Peyer's patch (tissue), 4 donors: ENCODE results near the gene AGBL3. TPM values are rescaled to one million over a fixed set of nuclear protein-coding genes. Genes with fewer than 3 reads are reported as not detected.
"Not testable (repeated sequence)": the region's sequence is repeated elsewhere in the genome, so short reads cannot be mapped to it uniquely, and the experiment has no call there.

Experiments used
- DNase-seq, 3 donors: peaks; one replicate each; pipeline ENCODE4 v3.0.0-alpha.2; 2017 to 2019
- H3K27ac ChIP-seq, 4 donors: fragments of 200-600 bp; sonication (generic); one replicate each; pipeline ENCODE4 v1.5.1; 2016 to 2019
- H3K27me3 ChIP-seq, 2 donors: fragments of 200-600 bp; sonication (generic); one replicate each; pipeline ENCODE4 v1.5.1; 2019
- H3K36me3 ChIP-seq, 3 donors: fragments of 200-600 bp; sonication (generic); one replicate each; pipeline ENCODE4 v1.5.1; 2016 to 2019
- H3K4me1 ChIP-seq, 4 donors: fragments of 200-600 bp; sonication (generic); one replicate each; pipeline ENCODE4 v1.5.1; 2016 to 2019
- H3K4me3 ChIP-seq, 4 donors: fragments of 200-600 bp; sonication (generic); 1 replicate in 3 of 4; 2 replicates in 1 of 4; pipeline ENCODE4 v1.5.1; 2016 to 2019; ENCODE audit warnings: mild to moderate bottlenecking in 1 of 4
- H3K9me3 ChIP-seq, 4 donors: fragments of 200-600 bp; sonication (generic); one replicate each; pipeline ENCODE4 v1.5.1; 2016 to 2019; ENCODE audit warnings: mild to moderate bottlenecking in 1 of 4
- POLR2A ChIP-seq, 2 donors: fragments of 450-650 bp; IDR thresholded peaks; one replicate each; pipeline ENCODE4 v1.5.1; 2017; ENCODE audit warnings: antibody characterized with exemption in 2 of 2, mild to moderate bottlenecking in 2 of 2, moderate library complexity in 2 of 2
- total RNA-seq, 4 donors: library from RNA; depleted of rRNA; stranded (reverse); fragments of >200 nt; gene quantifications; one replicate each; pipeline ENCODE4 v1.1.0, GENCODE V29; 2016
- TF ChIP-seq, protein P1 (sequence below), 6 experiments: fragments of 450-650 bp in 4 of 6; fragments of 200-600 bp in 2 of 6; sonication (generic) in 1 of 6; IDR thresholded peaks; one replicate each; pipeline ENCODE4 v1.5.1; 2017 to 2019; ENCODE audit warnings: antibody characterized with exemption in 6 of 6, mild to moderate bottlenecking in 3 of 6, moderate library complexity in 1 of 6

AGBL3 gene
- total RNA-seq, 4 donors from 2014 or later = 0.38 to 8.4 (median 4.3) TPM

DNA sequence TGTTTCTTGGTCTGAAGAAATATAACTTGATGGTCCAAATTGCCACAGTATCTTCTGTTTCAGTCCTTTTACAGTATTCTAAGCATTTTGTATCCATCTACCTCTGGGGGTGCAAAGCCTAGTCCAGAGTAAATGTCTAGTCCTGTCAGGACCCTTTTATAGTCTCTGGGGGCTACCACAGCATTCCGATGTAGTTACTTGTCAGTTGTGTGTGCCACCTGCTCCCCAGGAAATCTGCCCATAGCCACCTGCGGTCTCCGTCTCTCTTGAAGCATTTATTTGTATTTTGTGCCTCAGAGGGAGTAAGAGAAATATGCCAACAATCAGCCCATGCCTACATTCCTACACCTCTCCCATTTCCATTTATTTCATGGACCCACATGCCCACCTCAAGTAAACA is 12.8 kb downstream of the AGBL3 start:
- Histone ChIP-seq H3K27me3 (no peaks in the 10 kb centered on the region), H3K4me1 (peaks cover 0 to 11% (median 0%) of the 10 kb centered on the region in 4 donors), H3K36me3 (no peaks in the 10 kb centered on the region), H3K9me3 (no peaks in the 10 kb centered on the region), H3K27ac (no peak overlapping the region), H3K4me3 (no peak overlapping the region)
- no peak for DNase-seq
- TF ChIP-seq, protein P1, sequence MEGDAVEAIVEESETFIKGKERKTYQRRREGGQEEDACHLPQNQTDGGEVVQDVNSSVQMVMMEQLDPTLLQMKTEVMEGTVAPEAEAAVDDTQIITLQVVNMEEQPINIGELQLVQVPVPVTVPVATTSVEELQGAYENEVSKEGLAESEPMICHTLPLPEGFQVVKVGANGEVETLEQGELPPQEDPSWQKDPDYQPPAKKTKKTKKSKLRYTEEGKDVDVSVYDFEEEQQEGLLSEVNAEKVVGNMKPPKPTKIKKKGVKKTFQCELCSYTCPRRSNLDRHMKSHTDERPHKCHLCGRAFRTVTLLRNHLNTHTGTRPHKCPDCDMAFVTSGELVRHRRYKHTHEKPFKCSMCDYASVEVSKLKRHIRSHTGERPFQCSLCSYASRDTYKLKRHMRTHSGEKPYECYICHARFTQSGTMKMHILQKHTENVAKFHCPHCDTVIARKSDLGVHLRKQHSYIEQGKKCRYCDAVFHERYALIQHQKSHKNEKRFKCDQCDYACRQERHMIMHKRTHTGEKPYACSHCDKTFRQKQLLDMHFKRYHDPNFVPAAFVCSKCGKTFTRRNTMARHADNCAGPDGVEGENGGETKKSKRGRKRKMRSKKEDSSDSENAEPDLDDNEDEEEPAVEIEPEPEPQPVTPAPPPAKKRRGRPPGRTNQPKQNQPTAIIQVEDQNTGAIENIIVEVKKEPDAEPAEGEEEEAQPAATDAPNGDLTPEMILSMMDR (IDR thresholded peaks at IDR 0.05) = no peak
- TF ChIP-seq POLR2A (IDR thresholded peaks at IDR 0.05) = no peak

DNA sequence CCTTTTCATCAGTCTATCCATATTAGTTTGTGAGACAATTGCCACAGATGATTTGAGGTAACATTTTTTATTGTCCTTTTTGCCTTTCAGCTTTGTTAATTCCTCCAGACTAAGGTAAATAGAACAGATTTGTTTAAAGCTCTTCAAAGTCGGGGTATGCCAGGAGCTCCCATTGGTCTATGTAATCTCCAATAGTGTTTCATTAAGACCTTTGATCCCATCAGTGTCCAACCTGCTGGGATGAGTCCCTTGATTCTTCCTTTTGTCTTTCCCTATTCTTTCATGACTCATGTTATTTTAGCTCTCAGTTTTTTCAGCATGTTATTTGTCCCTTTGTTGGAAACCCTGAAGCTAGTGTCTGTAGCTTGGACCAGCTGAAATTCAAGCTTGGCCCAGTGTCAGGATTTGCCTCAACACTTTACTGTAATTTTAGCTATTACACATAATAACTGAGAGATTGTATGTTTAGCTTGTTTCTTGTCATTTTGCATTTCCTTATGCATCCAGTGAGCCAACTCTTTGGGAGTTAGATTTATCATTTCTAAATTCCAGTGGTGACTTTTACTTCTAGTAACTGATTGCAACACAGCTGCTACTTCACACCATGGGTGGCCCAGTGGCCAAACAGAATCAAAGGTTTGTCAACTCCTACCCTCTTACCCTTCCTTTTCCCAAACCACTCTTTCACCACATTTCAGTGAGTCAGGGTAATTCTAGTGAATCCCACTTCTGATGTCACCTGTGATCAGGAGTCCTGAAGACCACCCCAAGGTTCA is 15.3 kb downstream of the AGBL3 start:
- H3K4me3 ChIP-seq = no peak overlapping the region
- no peaks in the 10 kb centered on the region for H3K4me1 ChIP-seq
- H3K27me3 ChIP-seq = no peaks in the 10 kb centered on the region
- TF ChIP-seq, protein P1 (IDR thresholded peaks at IDR 0.05) = no peak
- TF ChIP-seq POLR2A (IDR thresholded peaks at IDR 0.05) = no peak
- H3K9me3 ChIP-seq = no peaks in the 10 kb centered on the region
- no peaks in the 10 kb centered on the region for H3K36me3 ChIP-seq
- no peak overlapping the region for H3K27ac ChIP-seq
- DNase-seq = no peak

DNA sequence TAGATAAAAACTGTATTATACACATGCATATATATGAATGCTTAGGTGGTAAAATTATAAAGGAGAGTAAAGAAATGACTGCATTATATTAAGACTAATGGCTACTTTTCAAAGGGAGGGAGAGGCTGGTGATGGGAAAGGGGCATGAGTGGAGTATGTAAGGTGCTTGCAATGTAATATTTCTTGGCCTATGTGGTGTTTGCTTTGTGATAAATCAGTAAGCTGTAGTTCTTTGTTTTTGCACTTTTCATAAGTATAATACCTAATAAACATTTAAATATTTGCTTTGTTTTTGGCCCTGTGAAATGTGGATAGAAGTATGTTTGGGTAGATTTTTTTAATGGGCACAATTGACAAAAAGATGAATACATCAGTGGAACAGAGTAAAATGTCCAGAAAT is 25.9 kb downstream of the AGBL3 start:
- Histone ChIP-seq H3K27ac (no peak overlapping the region), H3K4me1 (no peaks in the 10 kb centered on the region)

DNA sequence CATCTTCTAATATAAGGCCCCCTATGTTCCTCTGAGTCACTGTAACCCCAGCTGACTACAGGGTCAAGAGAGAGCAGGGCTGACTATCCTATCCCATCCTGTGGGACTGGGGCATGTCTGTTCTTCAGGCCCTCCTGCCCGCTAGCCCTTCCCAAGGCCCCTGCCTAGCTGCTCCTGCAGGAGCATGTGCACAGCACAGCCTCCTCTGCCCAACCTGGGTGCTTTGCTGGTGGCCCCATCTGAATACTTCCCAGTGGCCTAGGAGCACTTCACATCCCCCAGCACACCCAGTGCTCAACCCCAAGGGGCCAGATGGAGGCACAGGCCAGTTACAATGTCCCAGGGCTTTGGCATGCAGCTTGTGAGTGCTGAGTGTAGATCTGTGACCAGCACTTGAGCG is 37.3 kb downstream of the AGBL3 start:
- H3K9me3 ChIP-seq = no peaks in the 10 kb centered on the region

More for the DNA sequence above, 25.9 kb downstream of the AGBL3 start:
- DNase-seq = no peak
- H3K27me3 ChIP-seq = no peaks in the 10 kb centered on the region
- no peak for TF ChIP-seq POLR2A (IDR thresholded peaks at IDR 0.05)
- no peak overlapping the region for H3K4me3 ChIP-seq
- H3K9me3 ChIP-seq = no peaks in the 10 kb centered on the region
- H3K36me3 ChIP-seq = no peaks in the 10 kb centered on the region

DNA sequence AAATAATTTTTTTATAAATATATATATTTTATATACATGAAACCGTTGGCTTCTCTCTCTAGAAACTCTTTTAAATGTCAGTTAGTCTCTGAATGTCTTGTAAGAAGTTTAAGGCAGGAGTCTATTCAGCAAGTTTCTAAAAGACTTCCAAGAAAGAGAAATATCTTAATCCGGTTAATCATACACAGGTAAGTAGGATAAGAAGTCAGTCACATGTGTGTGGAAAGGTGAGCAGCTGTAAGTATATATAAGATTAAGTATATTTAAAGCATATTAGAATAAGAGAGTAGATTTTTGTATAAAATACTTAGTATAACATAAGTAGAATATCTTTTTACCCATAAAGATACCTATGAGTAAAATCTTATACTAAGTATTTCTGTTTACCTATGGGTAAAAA is 48.9 kb downstream of the AGBL3 start:
- Histone ChIP-seq H3K9me3 (no peaks in the 10 kb centered on the region), H3K27me3 (no peaks in the 10 kb centered on the region), H3K27ac (no peak overlapping the region), H3K4me3 (no peak overlapping the region), H3K36me3 (no peaks in the 10 kb centered on the region), H3K4me1 (no peaks in the 10 kb centered on the region)
- no peak for DNase-seq
- TF ChIP-seq, protein P1 (IDR thresholded peaks at IDR 0.05) = no peak
- no peak for TF ChIP-seq POLR2A (IDR thresholded peaks at IDR 0.05)

More for the DNA sequence above, 37.3 kb downstream of the AGBL3 start:
- no peak overlapping the region for H3K4me3 ChIP-seq
- H3K27me3 ChIP-seq = no peaks in the 10 kb centered on the region
- H3K27ac ChIP-seq = no peak overlapping the region
- no peaks in the 10 kb centered on the region for H3K4me1 ChIP-seq
- TF ChIP-seq POLR2A (IDR thresholded peaks at IDR 0.05) = no peak
- TF ChIP-seq, protein P1 (IDR thresholded peaks at IDR 0.05) = no peak
- no peak for DNase-seq
- no peaks in the 10 kb centered on the region for H3K36me3 ChIP-seq

DNA sequence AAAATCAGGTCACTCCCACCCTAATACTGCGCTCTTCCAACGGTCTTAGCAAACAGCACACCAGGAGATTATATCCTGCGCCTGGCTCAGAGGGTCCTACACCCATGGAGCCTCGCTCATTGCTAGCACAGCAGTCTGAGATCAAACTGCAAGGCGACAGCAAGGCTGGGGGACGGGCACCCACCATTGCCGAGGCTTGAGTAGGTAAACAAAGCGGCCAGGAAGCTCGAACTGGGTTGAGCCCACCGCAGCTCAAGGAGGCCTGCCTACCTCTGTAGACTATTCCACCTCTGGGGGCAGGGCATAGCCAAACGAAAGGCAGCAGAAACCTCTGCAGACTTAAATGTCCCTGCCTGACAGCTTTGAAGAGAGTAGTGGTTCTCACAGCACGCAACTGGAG is 80.7 kb downstream of the AGBL3 start:
- not testable (repeated sequence) for DNase-seq, H3K4me3 ChIP-seq, H3K27ac ChIP-seq, H3K9me3 ChIP-seq, H3K27me3 ChIP-seq, H3K4me1 ChIP-seq, H3K36me3 ChIP-seq

DNA sequence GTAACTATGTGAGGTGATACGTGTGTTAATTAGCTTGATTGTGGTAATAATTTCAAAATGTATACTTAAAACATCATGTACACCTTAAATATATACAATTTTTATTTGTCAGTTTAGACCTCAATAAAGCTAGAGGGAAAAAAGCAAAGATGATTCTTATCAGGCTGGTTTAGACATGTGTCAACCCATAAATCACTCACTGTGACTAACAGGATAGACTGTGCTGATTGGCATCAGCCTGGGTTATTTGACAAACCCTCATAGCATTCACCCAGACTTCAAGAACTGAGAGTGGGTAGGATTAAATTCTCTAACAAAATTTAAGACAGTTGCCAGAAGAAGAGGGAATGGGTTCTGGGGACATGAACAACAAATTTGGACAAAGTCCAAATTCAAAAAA is 87.8 kb downstream of the AGBL3 start:
- Histone ChIP-seq H3K9me3 (no peaks in the 10 kb centered on the region), H3K4me1 (no peaks in the 10 kb centered on the region), H3K27ac (no peak overlapping the region), H3K4me3 (no peak overlapping the region), H3K27me3 (no peaks in the 10 kb centered on the region), H3K36me3 (no peaks in the 10 kb centered on the region)
- TF ChIP-seq, protein P1 (IDR thresholded peaks at IDR 0.05) = no peak
- TF ChIP-seq POLR2A (IDR thresholded peaks at IDR 0.05) = no peak
- DNase-seq = no peak
